ACC112 (cell line): ENCODE results near the gene MXD4.

Experiments
- H2AFZ ChIP-seq: fragments of 200-600 bp; sonication (generic); one replicate; pipeline ENCODE4 v1.6.0; 2017; ENCODE audit warnings: antibody characterized with exemption, low read length; ENCODE audit not compliant: unreplicated experiment
- H3K27ac ChIP-seq: fragments of 200-600 bp; sonication (generic); 2 replicates; pipeline ENCODE4 v1.5.1; 2014; ENCODE audit warnings: low read depth, mild to moderate bottlenecking, antibody characterized with exemption, low read length, moderate library complexity
- H3K27me3 ChIP-seq: fragments of 200-600 bp; sonication (generic); 2 replicates; pipeline ENCODE4 v1.6.1; 2014; ENCODE audit warnings: mild to moderate bottlenecking, antibody characterized with exemption, low read length, moderate library complexity, mixed read lengths; ENCODE audit not compliant: insufficient read depth
- H3K36me3 ChIP-seq: fragments of 200-600 bp; sonication (generic); 2 replicates; pipeline ENCODE4 v1.6.1; 2016; ENCODE audit warnings: mild to moderate bottlenecking, antibody characterized with exemption, low read length, moderate library complexity, mixed read lengths; ENCODE audit not compliant: insufficient read depth
- H3K4me1 ChIP-seq: fragments of 200-600 bp; sonication (generic); one replicate; pipeline ENCODE4 v1.6.1; 2016; ENCODE audit warnings: low read length, mixed read lengths; ENCODE audit not compliant: insufficient read depth, unreplicated experiment, control insufficient read depth
- H3K4me3 ChIP-seq: fragments of 200-600 bp; sonication (generic); 2 replicates; pipeline ENCODE4 v1.5.1; 2014; ENCODE audit warnings: mild to moderate bottlenecking, low read depth, low read length
- H3K79me2 ChIP-seq: fragments of 200-600 bp; sonication (generic); one replicate; pipeline ENCODE4 v1.6.0; 2016; ENCODE audit warnings: low read length; ENCODE audit not compliant: control insufficient read depth, unreplicated experiment, insufficient read depth

The MXD4 gene

GRCh38 chr4:2248821-2249261 lies 13.1 kb downstream of the MXD4 start:
- Histone ChIP-seq H3K27ac (no peak overlapping the region), H2AFZ (no peak overlapping the region), H3K4me3 (no peak overlapping the region), H3K4me1 (no peaks in the 10 kb centered on the region), H3K79me2 (no peaks in the 10 kb centered on the region), H3K27me3 (no peaks in the 10 kb centered on the region), H3K36me3 (no peaks in the 10 kb centered on the region)

GRCh38 chr4:2248044-2248780 lies 13.7 kb downstream of the MXD4 start:
- Histone ChIP-seq H3K4me1 (peaks cover 2% of the 10 kb centered on the region), H3K36me3 (no peaks in the 10 kb centered on the region), H3K27me3 (no peaks in the 10 kb centered on the region), H2AFZ (no peak overlapping the region), H3K79me2 (no peaks in the 10 kb centered on the region), H3K4me3 (no peak overlapping the region), H3K27ac (no peak overlapping the region)

DNA sequence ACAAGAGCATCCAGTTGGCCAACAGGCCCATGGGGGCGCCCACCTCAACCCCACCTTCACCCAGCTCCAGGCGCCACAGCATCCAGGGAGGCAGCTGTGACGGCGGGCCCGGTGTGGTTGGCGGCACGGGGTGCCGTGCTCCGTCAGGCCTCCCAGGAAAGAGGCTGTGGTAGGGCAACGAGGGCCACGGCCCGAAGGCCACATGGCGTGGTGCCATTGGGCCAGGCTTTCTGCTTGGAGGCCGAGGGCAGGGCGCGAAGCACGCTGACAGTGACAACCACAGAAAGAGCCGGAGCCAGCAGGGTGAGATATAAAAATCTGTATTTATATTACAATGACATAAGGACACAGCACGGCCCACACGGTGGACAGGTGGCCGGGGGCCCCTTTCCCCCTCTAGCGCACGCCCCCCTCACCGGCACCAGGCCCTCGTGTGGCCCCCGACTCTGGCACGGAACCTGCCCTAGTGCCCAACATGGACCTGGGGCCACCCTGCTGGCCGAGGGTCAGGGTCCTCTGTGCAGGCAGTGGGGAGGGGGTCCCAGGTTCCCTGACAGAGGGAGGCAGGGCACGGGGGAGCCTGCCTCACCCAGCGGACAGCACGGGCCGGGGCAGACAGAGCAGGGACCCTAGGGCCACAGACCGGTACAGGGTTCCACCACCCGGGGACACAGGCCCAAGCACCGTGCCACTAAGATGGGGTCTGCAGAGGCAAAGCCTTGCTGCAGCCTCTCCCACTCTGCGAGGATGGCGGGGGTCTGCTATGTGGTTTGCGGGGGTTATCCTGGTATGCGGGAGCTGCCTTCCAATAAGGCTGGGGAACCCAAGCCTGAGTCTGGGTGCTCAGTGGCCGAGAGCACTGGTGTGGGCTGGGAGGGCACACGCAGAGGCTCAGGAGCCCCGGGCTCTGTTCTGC lies 14.5 kb downstream of the MXD4 start:
- H2AFZ ChIP-seq: no peak overlapping the region
- H3K4me1 ChIP-seq: peaks cover 3% of the 10 kb centered on the region
- H3K4me3 ChIP-seq: no peak overlapping the region
- H3K79me2 ChIP-seq: no peaks in the 10 kb centered on the region
- H3K36me3 ChIP-seq: no peaks in the 10 kb centered on the region
- H3K27ac ChIP-seq: no peak overlapping the region
- H3K27me3 ChIP-seq: no peaks in the 10 kb centered on the region

GRCh38 chr4:2246384-2247127 lies 15.4 kb downstream of the MXD4 start:
- H3K36me3 ChIP-seq: no peaks in the 10 kb centered on the region
- H3K4me3 ChIP-seq: no peak overlapping the region
- no peaks in the 10 kb centered on the region for H3K27me3 ChIP-seq
- no peak overlapping the region for H2AFZ ChIP-seq
- H3K79me2 ChIP-seq: peaks cover 3% of the 10 kb centered on the region
- H3K27ac ChIP-seq: no peak overlapping the region
- peaks cover 3% of the 10 kb centered on the region for H3K4me1 ChIP-seq

DNA sequence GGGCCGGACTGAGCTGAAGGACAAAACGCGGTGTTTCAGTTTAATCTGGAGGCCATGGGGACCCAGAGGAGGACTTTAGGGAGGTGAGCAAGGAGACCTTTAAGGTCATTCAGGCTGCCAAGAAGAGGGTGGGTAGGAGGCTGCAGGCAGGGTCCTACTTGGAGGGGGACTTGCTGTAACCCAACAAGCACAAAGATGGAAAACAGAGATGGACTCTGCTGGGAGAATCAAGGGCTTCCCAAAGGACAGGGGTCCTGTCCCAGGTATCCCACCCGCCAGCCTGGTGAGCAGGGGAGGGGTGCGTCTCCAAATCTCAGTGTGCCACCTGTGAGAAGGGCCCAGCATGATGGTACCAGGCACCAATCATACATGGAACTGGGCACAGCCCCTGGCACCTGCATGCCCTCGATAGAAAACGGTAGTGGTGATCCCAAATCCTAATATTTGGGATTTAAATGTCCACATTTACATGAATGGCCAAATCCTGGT lies 16.1 kb downstream of the MXD4 start:
- Histone ChIP-seq H2AFZ (no peak overlapping the region), H3K4me1 (peaks cover 3% of the 10 kb centered on the region), H3K27ac (no peak overlapping the region), H3K27me3 (no peaks in the 10 kb centered on the region), H3K79me2 (peaks cover 10% of the 10 kb centered on the region), H3K4me3 (no peak overlapping the region), H3K36me3 (no peaks in the 10 kb centered on the region)

- no peak overlapping the region for H3K27ac ChIP-seq
- no peaks in the 10 kb centered on the region for H3K36me3 ChIP-seq
- H2AFZ ChIP-seq: no peak overlapping the region
- no peak overlapping the region for H3K4me3 ChIP-seq
- peaks cover 8% of the 10 kb centered on the region for H3K4me1 ChIP-seq
- peaks cover 16% of the 10 kb centered on the region for H3K79me2 ChIP-seq
- H3K27me3 ChIP-seq: no peaks in the 10 kb centered on the region
Observed at GRCh38 chr4:2245057-2245786, 16.7 kb downstream of the MXD4 start.

DNA sequence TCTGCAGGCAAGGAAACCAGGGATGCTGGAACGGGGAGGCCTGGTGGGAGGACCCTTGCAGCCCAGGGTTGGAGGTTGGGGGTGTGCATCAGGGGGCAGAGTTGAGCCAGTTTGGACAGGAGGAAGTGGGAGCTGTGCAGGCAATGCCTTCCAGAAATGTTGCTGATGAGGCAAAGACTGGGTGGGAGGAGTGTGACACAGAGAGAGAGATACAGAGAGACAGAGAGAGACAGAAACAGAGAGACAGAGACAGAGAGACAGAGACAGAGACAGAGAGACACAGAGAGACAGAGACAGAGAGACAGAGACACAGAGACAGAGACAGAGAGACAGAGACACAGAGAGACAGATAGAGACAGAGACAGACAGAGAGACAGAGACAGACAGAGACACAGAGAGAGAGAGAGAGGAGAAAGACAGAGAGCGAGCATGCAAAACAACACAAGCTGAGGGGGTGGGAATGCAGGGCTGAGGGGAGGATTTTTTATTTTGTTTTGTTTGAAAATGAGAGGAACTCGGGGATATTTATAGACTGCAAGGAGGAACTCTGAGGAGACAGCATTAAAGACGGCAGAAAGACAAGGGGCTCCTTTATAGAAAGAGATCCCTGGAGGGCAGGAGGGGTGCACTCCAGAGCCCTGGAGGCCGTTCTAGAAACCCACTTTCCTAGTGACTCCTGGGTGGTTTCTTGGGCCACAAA lies 18.1 kb downstream of the MXD4 start:
- H3K79me2 ChIP-seq: peaks cover 30% of the 10 kb centered on the region
- H3K27me3 ChIP-seq: no peaks in the 10 kb centered on the region
- H2AFZ ChIP-seq: no peak overlapping the region
- no peaks in the 10 kb centered on the region for H3K36me3 ChIP-seq
- no peak overlapping the region for H3K27ac ChIP-seq
- no peak overlapping the region for H3K4me3 ChIP-seq
- peaks cover 18% of the 10 kb centered on the region for H3K4me1 ChIP-seq

DNA sequence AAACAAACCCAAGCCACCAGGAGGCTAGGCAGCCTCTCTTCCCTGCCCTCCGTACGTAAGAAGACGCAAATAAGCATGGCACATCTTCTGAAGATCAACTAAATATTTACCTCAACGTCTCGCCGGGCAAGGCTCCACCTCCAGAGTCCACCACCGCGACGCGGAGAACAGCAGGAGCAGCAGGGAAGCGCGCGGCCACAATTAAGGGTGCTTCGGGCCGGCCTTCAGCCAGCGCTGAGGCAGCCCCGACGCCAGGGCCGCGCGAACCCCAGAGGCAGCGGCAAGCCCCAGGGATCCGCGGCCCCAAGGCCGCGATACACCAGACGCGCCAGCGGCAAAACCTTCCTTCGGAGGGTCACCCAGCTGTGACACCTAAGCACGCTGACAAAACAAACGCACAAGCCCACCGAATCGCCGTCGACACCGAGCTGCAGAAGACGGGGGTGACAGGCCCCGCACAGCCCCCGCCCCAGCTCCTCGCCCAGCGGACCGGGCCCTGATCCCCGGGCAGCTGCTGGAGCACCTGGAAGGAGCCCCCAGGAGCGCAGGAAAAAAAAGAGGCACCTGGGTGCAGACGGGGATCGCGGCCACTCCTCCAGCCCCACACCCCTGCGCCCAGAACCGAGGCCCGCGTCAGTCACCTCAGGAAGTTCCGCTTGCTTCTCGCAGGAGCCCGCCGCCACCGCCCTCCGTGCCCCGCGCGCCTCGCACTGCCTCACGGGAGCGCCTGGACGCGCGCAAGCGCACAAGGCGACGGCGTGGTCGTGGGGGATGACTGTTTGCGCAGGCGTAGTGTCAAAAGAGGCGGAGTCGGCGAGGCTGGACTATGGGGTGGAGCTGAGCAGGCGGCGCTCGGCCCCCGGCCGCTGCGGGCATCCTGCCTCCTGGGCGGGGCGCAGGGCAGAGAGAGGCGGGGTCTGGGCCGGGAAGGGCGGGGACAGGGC lies 20.2 kb downstream of the MXD4 start, which contains the start of the genes HAUS3 and POLN:
TSS of gene HAUS3 (minus strand) at position 712 of the 944 bp plus-strand sequence. CDS start 1,175 bp downstream, outside the sequence.
TSS of gene POLN (minus strand) at position 712 of the 944 bp plus-strand sequence. CDS start 12,890 bp downstream, outside the sequence.
- peaks cover 30% of the 10 kb centered on the region for H3K4me1 ChIP-seq
- peaks cover 4% of the 10 kb centered on the region for H3K36me3 ChIP-seq
- peak within 1 kb of the TSS; percentile 75 for H2AFZ ChIP-seq
- no peak within 1 kb of the TSS; the same call in 1 of the 2 replicates for H3K27ac ChIP-seq
- peaks cover 49% of the 10 kb centered on the region for H3K79me2 ChIP-seq
- no peaks in the 10 kb centered on the region for H3K27me3 ChIP-seq
- peak within 1 kb of the TSS; percentile 99 for H3K4me3 ChIP-seq

GRCh38 chr4:2241003-2241402 lies 20.9 kb downstream of the MXD4 start:
- H3K4me1 ChIP-seq: peaks cover 30% of the 10 kb centered on the region

More at GRCh38 chr4:2241003-2241402, 20.9 kb downstream of the MXD4 start:
- Histone ChIP-seq H3K27me3 (no peaks in the 10 kb centered on the region), H2AFZ (peak overlapping the region; percentile 1), H3K27ac (no peak overlapping the region), H3K36me3 (peaks cover 4% of the 10 kb centered on the region), H3K4me3 (peak overlapping the region; percentile 99), H3K79me2 (peaks cover 55% of the 10 kb centered on the region)
